Vagina (tissue), 2 donors: ENCODE measurements around the gene ZNF441. TPM values are rescaled to one million over a fixed set of nuclear protein-coding genes. Genes with fewer than 3 reads are reported as not detected.

Experiments
- DNase-seq, 2 donors: peaks; one replicate each; pipeline ENCODE4 v3.0.0-alpha.2; 2017; ENCODE audit errors: extremely low spot score in 2 of 2
- H3K27ac ChIP-seq: fragments of 200-600 bp; sonication (generic); one replicate; pipeline ENCODE4 v1.5.1; 2019
- H3K27me3 ChIP-seq: fragments of 200-600 bp; sonication (generic); one replicate; pipeline ENCODE4 v1.5.1; 2019
- H3K36me3 ChIP-seq, 2 donors: fragments of 200-600 bp; sonication (generic); one replicate each; pipeline ENCODE4 v1.5.1; 2017 to 2019
- H3K4me1 ChIP-seq: fragments of 200-600 bp; sonication (generic); one replicate; pipeline ENCODE4 v1.5.1; 2019
- H3K4me3 ChIP-seq, 2 donors: fragments of 200-600 bp; sonication (generic); 1 replicate in 1 of 2; 2 replicates in 1 of 2; pipeline ENCODE4 v1.5.1; 2016 to 2019
- H3K9me3 ChIP-seq: fragments of 200-600 bp; sonication (generic); one replicate; pipeline ENCODE4 v1.5.1; 2019
- POLR2A ChIP-seq, 2 donors: fragments of 450-650 bp; IDR thresholded peaks; one replicate each; pipeline ENCODE4 v1.6.1; 2017; ENCODE audit warnings: antibody characterized with exemption in 2 of 2, mild to moderate bottlenecking in 2 of 2, moderate library complexity in 2 of 2
- POLR2AphosphoS5 ChIP-seq, 2 donors: sonication (generic); formaldehyde crosslinking; IDR thresholded peaks; one replicate each; pipeline ENCODE4 v1.9.0; 2017; ENCODE audit warnings: antibody characterized with exemption in 2 of 2, mild to moderate bottlenecking in 2 of 2, low read depth in 1 of 2; ENCODE audit not compliant: insufficient read depth in 1 of 2
- intact Hi-C: fragments of 100-400 bp; cut with DNase I; formaldehyde crosslinking; loops from one replicate; pipeline ENCODE4 v1.15.1; 2023
- total RNA-seq: library from RNA; depleted of rRNA; stranded (reverse); fragments of >200 nt; gene quantifications from one replicate; pipeline ENCODE4 v1.2.3, GENCODE V29; 2016
- TF ChIP-seq, protein P1 (sequence below), 3 experiments: fragments of 450-650 bp in 2 of 3; fragments of 200-600 bp in 1 of 3; sonication (generic) in 1 of 3; IDR thresholded peaks; one replicate each; pipeline ENCODE4 v1.5.1; 2017 to 2019; ENCODE audit warnings: antibody characterized with exemption in 3 of 3, mild to moderate bottlenecking in 2 of 3, moderate library complexity in 2 of 3

The ZNF441 gene
- total RNA-seq, 1 donor from 2014 or later = 7.1 TPM

DNA sequence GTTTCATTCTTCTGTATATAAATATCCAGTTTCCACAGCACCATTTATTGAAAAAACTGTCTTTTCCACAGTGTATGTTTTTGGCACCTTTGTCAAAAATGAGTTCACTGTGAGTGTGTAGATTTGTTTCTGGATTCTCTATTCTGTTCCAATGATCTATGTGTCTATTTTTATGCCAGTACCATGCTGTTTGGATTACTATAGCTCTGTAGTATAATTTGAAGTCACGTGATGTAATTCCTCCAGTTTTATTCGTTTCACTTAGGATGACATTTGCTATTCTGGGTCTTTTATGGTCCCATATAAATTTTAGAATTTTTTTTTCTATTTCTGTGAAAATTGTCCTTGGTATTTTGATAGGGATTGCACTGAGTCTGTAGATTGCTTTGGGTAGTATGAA lies 17.0 kb upstream of the ZNF441 start:
- TF ChIP-seq, protein P1, sequence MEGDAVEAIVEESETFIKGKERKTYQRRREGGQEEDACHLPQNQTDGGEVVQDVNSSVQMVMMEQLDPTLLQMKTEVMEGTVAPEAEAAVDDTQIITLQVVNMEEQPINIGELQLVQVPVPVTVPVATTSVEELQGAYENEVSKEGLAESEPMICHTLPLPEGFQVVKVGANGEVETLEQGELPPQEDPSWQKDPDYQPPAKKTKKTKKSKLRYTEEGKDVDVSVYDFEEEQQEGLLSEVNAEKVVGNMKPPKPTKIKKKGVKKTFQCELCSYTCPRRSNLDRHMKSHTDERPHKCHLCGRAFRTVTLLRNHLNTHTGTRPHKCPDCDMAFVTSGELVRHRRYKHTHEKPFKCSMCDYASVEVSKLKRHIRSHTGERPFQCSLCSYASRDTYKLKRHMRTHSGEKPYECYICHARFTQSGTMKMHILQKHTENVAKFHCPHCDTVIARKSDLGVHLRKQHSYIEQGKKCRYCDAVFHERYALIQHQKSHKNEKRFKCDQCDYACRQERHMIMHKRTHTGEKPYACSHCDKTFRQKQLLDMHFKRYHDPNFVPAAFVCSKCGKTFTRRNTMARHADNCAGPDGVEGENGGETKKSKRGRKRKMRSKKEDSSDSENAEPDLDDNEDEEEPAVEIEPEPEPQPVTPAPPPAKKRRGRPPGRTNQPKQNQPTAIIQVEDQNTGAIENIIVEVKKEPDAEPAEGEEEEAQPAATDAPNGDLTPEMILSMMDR (IDR thresholded peaks at IDR 0.05) = no peak
- TF ChIP-seq POLR2A (IDR thresholded peaks at IDR 0.05) (no peak), POLR2AphosphoS5 (IDR thresholded peaks at IDR 0.05; ENCODE audit: insufficient read depth in 1 of 2, low read depth in 1 of 2) (no peak)
- no peak overlapping the region for H3K27ac ChIP-seq
- DNase-seq = no peak
- H3K9me3 ChIP-seq = peaks cover 12% of the 10 kb centered on the region
- H3K4me1 ChIP-seq = no peaks in the 10 kb centered on the region
- H3K4me3 ChIP-seq = no peak overlapping the region
- H3K27me3 ChIP-seq = no peaks in the 10 kb centered on the region
- intact Hi-C loops = no loop called here
- H3K36me3 ChIP-seq = no peaks in the 10 kb centered on the region

DNA sequence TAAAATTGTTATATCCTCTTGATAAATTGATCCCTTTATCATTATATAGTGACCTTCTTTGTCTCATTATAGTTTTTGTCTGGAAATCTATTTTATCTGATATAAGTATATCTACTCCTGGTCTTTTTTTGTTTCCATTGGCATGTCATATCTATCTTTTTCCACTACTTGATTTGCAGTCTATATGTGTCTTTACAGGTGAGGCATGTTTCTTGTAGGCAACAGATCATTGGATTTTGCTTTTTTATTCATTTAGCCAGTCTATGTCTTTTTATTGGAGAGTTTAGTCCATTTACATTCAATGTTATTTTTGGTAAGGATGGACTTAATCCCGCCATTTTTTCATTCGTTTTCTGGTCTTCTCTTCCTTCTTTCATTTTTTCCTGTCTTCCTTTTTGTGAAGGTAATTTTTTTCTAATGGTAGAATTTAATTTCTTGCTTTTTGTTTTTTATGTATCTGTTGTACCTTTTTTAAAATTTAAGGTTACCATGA lies 14.5 kb upstream of the ZNF441 start:
- intact Hi-C loops = no loop called here

DNA sequence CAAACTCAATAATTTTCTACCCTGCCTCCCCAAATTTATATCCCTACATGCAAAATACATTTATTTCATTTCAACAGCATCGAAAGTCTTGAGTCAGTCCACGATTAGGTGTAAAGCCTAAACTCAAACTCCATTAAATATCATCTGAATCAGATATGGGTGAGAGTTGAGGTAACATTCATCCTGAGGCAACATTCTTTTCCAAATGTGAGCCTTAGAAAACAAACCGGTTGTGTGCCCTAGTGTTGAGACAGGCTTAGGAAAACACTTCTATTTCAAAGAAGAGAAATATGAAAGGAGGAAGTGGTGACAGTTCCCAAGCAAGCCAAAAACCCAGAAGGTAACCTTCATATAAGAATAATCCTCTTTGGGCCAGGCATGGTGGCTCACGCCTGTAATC lies 12.1 kb upstream of the ZNF441 start:
- no peaks in the 10 kb centered on the region for H3K36me3 ChIP-seq
- H3K27ac ChIP-seq = no peak overlapping the region
- H3K4me3 ChIP-seq = no peak overlapping the region
- no peak for DNase-seq
- intact Hi-C loops = no loop called here
- TF ChIP-seq, protein P1 (IDR thresholded peaks at IDR 0.05) = no peak
- TF ChIP-seq POLR2A (IDR thresholded peaks at IDR 0.05) (no peak), POLR2AphosphoS5 (IDR thresholded peaks at IDR 0.05; ENCODE audit: insufficient read depth in 1 of 2, low read depth in 1 of 2) (no peak)
- no peaks in the 10 kb centered on the region for H3K4me1 ChIP-seq
- no peaks in the 10 kb centered on the region for H3K27me3 ChIP-seq
- H3K9me3 ChIP-seq = peaks cover 3% of the 10 kb centered on the region

More for the DNA sequence above, 14.5 kb upstream of the ZNF441 start:
- Histone ChIP-seq H3K9me3 (peaks cover 15% of the 10 kb centered on the region), H3K4me3 (no peak overlapping the region), H3K27me3 (no peaks in the 10 kb centered on the region), H3K36me3 (no peaks in the 10 kb centered on the region), H3K27ac (no peak overlapping the region), H3K4me1 (no peaks in the 10 kb centered on the region)
- DNase-seq = no peak
- no peak for TF ChIP-seq POLR2A (IDR thresholded peaks at IDR 0.05)
- no peak for TF ChIP-seq POLR2AphosphoS5 (IDR thresholded peaks at IDR 0.05; ENCODE audit: insufficient read depth in 1 of 2, low read depth in 1 of 2)
- TF ChIP-seq, protein P1 (IDR thresholded peaks at IDR 0.05) = no peak

DNA sequence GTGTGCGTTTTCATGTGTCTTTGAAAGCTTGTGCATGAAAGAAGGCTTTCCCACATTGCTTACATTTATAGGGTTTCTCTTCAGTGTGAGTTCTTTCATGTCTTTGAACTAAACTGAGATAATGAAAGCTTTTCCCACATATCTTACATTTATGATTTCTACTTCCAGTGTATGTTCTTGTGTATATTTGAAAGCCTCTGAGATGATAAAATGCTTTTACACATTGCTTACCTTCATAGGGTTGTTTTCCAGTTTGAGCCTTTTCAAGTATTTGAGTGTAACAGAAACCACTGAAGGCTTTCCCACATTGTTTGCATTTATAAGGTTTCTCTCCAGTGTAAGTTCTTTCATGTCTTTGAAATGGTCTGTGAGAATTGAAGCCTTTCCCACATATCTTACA lies 9.8 kb upstream of the ZNF441 start:
- TF ChIP-seq, protein P1 (IDR thresholded peaks at IDR 0.05) = no peak
- TF ChIP-seq POLR2AphosphoS5 (IDR thresholded peaks at IDR 0.05; ENCODE audit: insufficient read depth in 1 of 2, low read depth in 1 of 2) (no peak), POLR2A (IDR thresholded peaks at IDR 0.05) (no peak)
- no peak overlapping the region for H3K4me3 ChIP-seq
- no peak for DNase-seq
- H3K27ac ChIP-seq = no peak overlapping the region
- H3K4me1 ChIP-seq = no peaks in the 10 kb centered on the region
- H3K9me3 ChIP-seq = peaks cover 3% of the 10 kb centered on the region
- H3K36me3 ChIP-seq = no peaks in the 10 kb centered on the region
- intact Hi-C loops = no loop called here
- H3K27me3 ChIP-seq = no peaks in the 10 kb centered on the region

DNA sequence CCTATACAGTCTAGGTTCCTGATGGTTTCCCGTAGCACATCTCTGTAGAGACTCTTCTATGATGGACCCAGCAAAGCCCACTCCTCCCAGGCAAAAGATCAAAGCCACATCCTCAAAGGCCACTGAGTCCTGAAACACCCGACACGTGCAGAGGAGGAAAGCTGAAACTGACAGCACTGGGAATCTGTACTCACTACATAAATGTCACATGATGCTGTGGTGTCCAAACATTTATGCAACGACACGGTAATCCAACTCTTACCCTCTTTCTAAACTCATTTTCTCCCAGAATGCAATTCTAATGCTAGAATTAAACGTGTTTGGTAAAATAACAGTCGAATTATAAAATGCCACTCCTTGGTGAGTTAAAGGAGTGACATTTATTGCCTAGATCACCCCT lies 7.0 kb upstream of the ZNF441 start:
- no peak for DNase-seq
- no peaks in the 10 kb centered on the region for H3K36me3 ChIP-seq
- no peaks in the 10 kb centered on the region for H3K4me1 ChIP-seq
- H3K4me3 ChIP-seq = no peak overlapping the region
- H3K27me3 ChIP-seq = no peaks in the 10 kb centered on the region
- peaks cover 3% of the 10 kb centered on the region for H3K9me3 ChIP-seq
- intact Hi-C loops = no loop called here
- no peak overlapping the region for H3K27ac ChIP-seq
- TF ChIP-seq, protein P1 (IDR thresholded peaks at IDR 0.05) = no peak
- TF ChIP-seq POLR2A (IDR thresholded peaks at IDR 0.05) = no peak
- no peak for TF ChIP-seq POLR2AphosphoS5 (IDR thresholded peaks at IDR 0.05; ENCODE audit: insufficient read depth in 1 of 2, low read depth in 1 of 2)
